ENCODE data around the gene LMF1.

Gene LMF1

DNA sequence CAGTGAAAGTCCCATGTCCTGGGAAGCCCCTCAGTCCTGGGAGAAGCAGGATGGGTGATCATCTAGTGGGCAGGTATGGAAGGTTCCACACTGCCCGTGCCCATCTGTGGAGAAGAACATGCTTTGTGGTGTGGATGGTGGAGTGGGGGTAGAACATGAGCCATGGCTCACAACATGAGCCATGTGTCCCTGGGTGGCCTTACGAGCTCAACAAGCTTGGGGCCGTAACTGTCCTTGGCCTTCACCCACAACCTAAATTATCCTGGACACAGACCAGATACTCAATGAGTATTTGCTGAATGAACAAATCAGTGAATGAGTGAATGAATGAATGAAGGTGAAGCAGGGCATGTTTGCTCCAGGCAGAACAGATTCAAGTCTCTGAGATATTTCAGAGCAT, 24.3 kb upstream of the LMF1 start:
- TF ChIP-seq REST (IDR thresholded peaks at IDR 0.05; ENCODE audit: insufficient read depth in 1 of 2, low read depth in 2 of 2, low read length in 2 of 2): no peak
- TF ChIP-seq SIN3A (IDR thresholded peaks at IDR 0.05; ENCODE audit: borderline replicate concordance, insufficient read depth, low read length): no peak
- TF ChIP-seq POLR2AphosphoS5 (IDR thresholded peaks at IDR 0.05; ENCODE audit: low read depth, low read length): no peak
- no peak for TF ChIP-seq TAF1 (IDR thresholded peaks at IDR 0.05; ENCODE audit: borderline replicate concordance, insufficient read depth, low read length)
- no peak for TF ChIP-seq FOXP2 (optimal IDR thresholded peaks at IDR 0.05; ENCODE audit: borderline replicate concordance, extremely low read depth, extremely low read length, insufficient read depth)

DNA sequence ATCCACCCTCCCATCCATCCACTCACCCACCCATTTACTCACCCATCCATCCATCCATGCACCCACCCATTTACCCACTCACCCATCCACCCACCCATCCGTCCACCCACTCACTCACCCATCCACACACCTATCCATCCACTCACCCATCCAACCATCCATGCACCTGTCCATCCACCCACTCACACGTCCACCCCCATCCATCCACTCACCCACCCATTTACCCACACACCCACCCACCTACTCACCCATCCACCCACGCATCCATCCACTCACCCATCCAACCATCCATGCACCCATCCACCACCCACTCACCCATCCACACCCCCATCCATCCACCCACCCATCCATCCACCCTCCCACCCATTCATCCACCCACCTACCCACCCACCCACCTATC, 22.9 kb upstream of the LMF1 start:
- TF ChIP-seq TAF1 (IDR thresholded peaks at IDR 0.05; ENCODE audit: borderline replicate concordance, insufficient read depth, low read length) (no peak), POLR2AphosphoS5 (IDR thresholded peaks at IDR 0.05; ENCODE audit: low read depth, low read length) (no peak), REST (IDR thresholded peaks at IDR 0.05; ENCODE audit: insufficient read depth in 1 of 2, low read depth in 2 of 2, low read length in 2 of 2) (no peak), SIN3A (IDR thresholded peaks at IDR 0.05; ENCODE audit: borderline replicate concordance, insufficient read depth, low read length) (no peak), FOXP2 (optimal IDR thresholded peaks at IDR 0.05; ENCODE audit: borderline replicate concordance, extremely low read depth, extremely low read length, insufficient read depth) (no peak)

DNA sequence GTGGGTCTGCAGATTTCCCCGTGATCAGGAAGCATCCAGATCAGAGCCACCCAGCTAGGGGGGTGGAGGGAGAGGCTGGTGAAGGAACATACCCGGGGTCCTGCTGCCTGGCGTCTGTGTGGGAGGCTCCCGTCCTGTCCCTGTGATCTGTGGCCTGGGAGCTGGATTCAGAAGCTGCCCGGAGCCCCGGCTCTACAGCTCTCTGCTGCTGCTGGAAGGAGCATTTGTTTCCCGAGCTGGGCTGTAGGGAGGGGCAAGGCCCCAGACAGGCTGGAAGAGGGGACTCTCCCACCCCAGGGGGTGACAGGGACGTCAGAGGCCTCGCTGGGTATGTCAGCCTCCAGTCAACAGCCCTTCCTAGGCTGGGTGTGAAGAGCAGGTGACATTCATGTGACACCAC, 21.0 kb upstream of the LMF1 start:
- no peak for TF ChIP-seq TAF1 (IDR thresholded peaks at IDR 0.05; ENCODE audit: borderline replicate concordance, insufficient read depth, low read length)
- TF ChIP-seq FOXP2 (optimal IDR thresholded peaks at IDR 0.05; ENCODE audit: borderline replicate concordance, extremely low read depth, extremely low read length, insufficient read depth): no peak

DNA sequence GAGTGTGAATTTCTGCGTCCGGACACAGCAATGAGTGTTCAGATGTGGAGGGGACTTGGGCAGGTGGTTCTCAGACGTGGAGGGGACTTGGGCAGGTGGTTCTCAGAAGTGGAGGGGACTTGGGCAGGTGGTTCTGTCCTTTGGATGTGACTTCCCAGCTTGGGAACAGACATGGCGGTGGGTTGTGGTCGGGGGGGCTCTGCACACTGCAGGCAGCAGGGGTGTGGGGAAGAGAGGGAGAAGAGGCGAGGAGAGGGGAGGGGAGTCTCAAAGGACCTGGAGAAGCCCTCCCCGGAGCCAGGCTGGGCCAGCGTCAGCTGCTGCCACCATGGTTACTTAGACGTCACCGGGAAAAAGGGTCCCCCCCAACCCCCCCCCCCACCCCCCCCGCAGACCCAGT, 20.6 kb upstream of the LMF1 start:
- TF ChIP-seq POLR2AphosphoS5 (IDR thresholded peaks at IDR 0.05; ENCODE audit: low read depth, low read length) (no peak), FOXP2 (optimal IDR thresholded peaks at IDR 0.05; ENCODE audit: borderline replicate concordance, extremely low read depth, extremely low read length, insufficient read depth) (no peak), REST (IDR thresholded peaks at IDR 0.05; ENCODE audit: insufficient read depth in 1 of 2, low read depth in 2 of 2, low read length in 2 of 2) (no peak), SIN3A (IDR thresholded peaks at IDR 0.05; ENCODE audit: borderline replicate concordance, insufficient read depth, low read length) (no peak), TAF1 (IDR thresholded peaks at IDR 0.05; ENCODE audit: borderline replicate concordance, insufficient read depth, low read length) (no peak)

DNA sequence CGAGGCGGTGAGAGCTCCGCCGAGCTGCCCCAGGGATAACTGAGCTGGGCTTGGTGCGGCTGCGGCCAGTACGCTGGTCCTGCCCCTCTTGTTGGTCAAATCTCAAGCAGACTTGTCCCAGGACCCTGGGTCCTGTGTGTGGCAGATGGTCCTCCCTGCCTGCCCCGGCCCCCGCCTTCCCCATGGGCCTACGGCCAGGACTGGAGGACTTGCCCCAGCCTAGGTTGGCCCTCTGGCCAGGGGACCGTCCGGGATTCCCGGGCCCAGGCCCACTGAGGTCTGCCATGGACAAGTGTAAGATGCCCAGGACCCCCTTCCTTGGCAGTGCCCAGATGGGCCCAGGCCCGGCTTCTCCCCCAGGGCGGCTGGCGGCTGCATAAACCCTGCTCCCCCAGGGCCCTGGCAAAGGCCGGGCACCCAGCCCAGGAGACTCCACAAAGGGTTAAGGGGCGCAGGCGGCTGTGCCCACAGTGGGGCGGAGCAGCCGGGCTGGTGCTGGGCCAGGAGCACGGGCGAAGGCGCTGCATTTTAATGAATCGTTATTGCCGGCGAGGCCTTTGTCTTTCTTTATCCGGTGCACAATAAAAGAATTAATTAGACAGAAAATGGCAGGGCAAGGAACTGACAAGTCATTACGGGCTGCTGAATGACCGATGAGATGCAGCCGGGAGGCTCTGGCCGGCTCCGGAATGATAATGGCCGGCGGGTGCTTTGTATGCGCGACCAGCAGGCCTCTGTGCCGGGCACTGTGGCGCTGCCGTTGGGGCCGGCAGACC, 19.9 kb upstream of the LMF1 start:
- TF ChIP-seq FOXP2 (optimal IDR thresholded peaks at IDR 0.05; ENCODE audit: borderline replicate concordance, extremely low read depth, extremely low read length, insufficient read depth): no peak

DNA sequence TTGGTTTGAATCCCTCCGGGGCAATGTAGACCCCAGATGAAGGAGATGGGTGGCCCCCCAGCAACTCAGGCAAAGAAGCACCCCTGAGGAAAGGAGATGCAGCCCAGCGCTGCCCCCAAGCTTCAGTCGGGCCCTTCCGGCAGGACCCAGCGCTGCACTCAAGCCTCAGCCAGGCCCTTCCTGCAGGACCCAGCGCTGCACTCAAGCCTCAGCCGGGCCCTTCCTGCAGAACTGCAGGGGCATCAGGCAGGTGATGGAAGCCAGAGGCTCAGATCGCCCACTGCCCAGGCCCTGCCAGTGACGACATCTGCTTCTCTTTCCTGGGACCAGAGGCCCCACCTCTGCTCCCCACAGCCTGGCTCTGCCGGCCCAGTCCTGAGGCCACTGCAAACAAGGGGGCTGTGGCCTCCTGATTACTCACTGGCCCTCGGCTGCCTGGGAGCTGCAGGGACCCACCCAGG, 18.6 kb upstream of the LMF1 start:
- TF ChIP-seq POLR2AphosphoS5 (IDR thresholded peaks at IDR 0.05; ENCODE audit: low read depth, low read length) (no peak), FOXP2 (optimal IDR thresholded peaks at IDR 0.05; ENCODE audit: borderline replicate concordance, extremely low read depth, extremely low read length, insufficient read depth) (no peak), REST (IDR thresholded peaks at IDR 0.05; ENCODE audit: insufficient read depth in 1 of 2, low read depth in 2 of 2, low read length in 2 of 2) (no peak), SIN3A (IDR thresholded peaks at IDR 0.05; ENCODE audit: borderline replicate concordance, insufficient read depth, low read length) (no peak)

Data from PFSK-1 (cell line).